ENCODE results near the gene CYB5R2.
A peak's percentile ranks its signal among the peaks of the same experiment; 100 is the strongest.

CYB5R2 gene

GRCh38 chr11:7635137-7635536 is 38.2 kb downstream of the CYB5R2 start (continued):
- TF ChIP-seq CREB5 (CRISPR knock-in tag; IDR thresholded peaks at IDR 0.05; ENCODE audit: low read depth) (no peak), ZNF70 (CRISPR knock-in tag; IDR thresholded peaks at IDR 0.05) (no peak)

- TF ChIP-seq GLIS3 (CRISPR knock-in tag; IDR thresholded peaks at IDR 0.05) (no peak), ZFP3 (CRISPR knock-in tag; IDR thresholded peaks at IDR 0.05) (no peak), TCF4 (CRISPR knock-in tag; IDR thresholded peaks at IDR 0.05; ENCODE audit: borderline replicate concordance) (no peak), ZFP30 (CRISPR knock-in tag; IDR thresholded peaks at IDR 0.05) (no peak), BACH2 (CRISPR knock-in tag; IDR thresholded peaks at IDR 0.05; ENCODE audit: borderline replicate concordance) (no peak), ISL1 (CRISPR knock-in tag; IDR thresholded peaks at IDR 0.05) (no peak), ARNTL (CRISPR knock-in tag; IDR thresholded peaks at IDR 0.05; ENCODE audit: borderline replicate concordance, low read depth) (no peak), POU6F1 (CRISPR knock-in tag; IDR thresholded peaks at IDR 0.05; ENCODE audit: borderline replicate concordance, low read depth) (no peak), RARB (CRISPR knock-in tag; IDR thresholded peaks at IDR 0.05) (no peak), ZC3H10 (CRISPR knock-in tag; IDR thresholded peaks at IDR 0.05) (no peak), CSRNP3 (CRISPR knock-in tag; IDR thresholded peaks at IDR 0.05) (no peak), TSHZ2 (CRISPR knock-in tag; IDR thresholded peaks at IDR 0.05) (no peak), PATZ1 (CRISPR knock-in tag; IDR thresholded peaks at IDR 0.05; ENCODE audit: borderline replicate concordance) (no peak), PPARA (CRISPR knock-in tag; IDR thresholded peaks at IDR 0.05; ENCODE audit: borderline replicate concordance) (no peak), CSDC2 (CRISPR knock-in tag; IDR thresholded peaks at IDR 0.05) (no peak)
- no peak for ATAC-seq
Observed at GRCh38 chr11:7632211-7632610, 41.1 kb downstream of the CYB5R2 start.

- peak; percentile 61 for ATAC-seq
- TF ChIP-seq ARNTL (CRISPR knock-in tag; IDR thresholded peaks at IDR 0.05; ENCODE audit: borderline replicate concordance, low read depth) (no peak), SNAI2 (CRISPR knock-in tag; IDR thresholded peaks at IDR 0.05) (no peak), RARB (CRISPR knock-in tag; IDR thresholded peaks at IDR 0.05) (no peak), TSHZ2 (CRISPR knock-in tag; IDR thresholded peaks at IDR 0.05) (no peak), ZNF70 (CRISPR knock-in tag; IDR thresholded peaks at IDR 0.05) (no peak), ZFP3 (CRISPR knock-in tag; IDR thresholded peaks at IDR 0.05) (no peak)
Observed at GRCh38 chr11:7630002-7630401, 43.3 kb downstream of the CYB5R2 start.

Measured in SK-N-SH treated with all-trans-retinoic acid at 6 μM for 48 hours (cell line).